ENCODE results near the gene ARHGAP6. TPM values are rescaled to one million over a fixed set of nuclear protein-coding genes. Genes with fewer than 3 reads are reported as not detected.

ARHGAP6 gene
- total RNA-seq, 1 experiment from 2014 or later = 0.10 TPM

DNA sequence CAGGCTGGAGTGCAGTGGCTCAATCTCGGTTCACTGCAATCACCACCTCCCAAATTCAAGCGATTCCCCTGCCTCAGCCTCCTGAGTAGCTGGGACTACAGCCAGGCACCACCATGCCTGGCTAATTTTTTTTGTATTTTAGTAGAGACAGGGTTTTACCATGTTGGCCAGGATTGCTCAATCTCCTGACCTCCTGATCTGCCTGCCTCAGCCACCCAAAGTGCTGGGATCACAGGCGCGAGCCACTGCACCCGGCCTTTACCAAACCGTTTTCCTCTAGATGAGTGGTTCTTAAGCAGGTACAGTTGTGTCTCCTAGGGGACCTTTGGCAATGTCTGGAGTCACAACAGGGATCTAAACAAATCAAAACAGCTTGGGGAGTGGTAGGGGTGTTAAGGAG is 360.9 kb downstream of the ARHGAP6 start:
- ATAC-seq (no peak), DNase-seq (ENCODE audit: low read depth, low spot score) (no peak)
- CTCF ChIA-PET = no interaction called here
- H3K9ac ChIP-seq (ENCODE audit: low read length) = no peak overlapping the region
- intact Hi-C loops (cut with micrococcal nuclease) = no loop called here
- H3K9me2 ChIP-seq (ENCODE audit: insufficient read depth) = no peaks in the 10 kb centered on the region
- H4K20me1 ChIP-seq (ENCODE audit: insufficient read depth) = no peaks in the 10 kb centered on the region
- no peak overlapping the region for H3K27ac ChIP-seq (ENCODE audit: low read depth, low read length)
- H3K79me2 ChIP-seq (ENCODE audit: insufficient read depth, low read length) = no peaks in the 10 kb centered on the region
- POLR2A ChIA-PET = no interaction called here
- RAD21 ChIA-PET (ENCODE audit: low non-redundant PET in 1 of 2, low total read pairs in 2 of 2, uncharacterized antibody in 2 of 2, unreplicated experiment in 2 of 2) = no interaction called here
- no peak overlapping the region for H2AFZ ChIP-seq (ENCODE audit: low read depth, low read length, poor library complexity, severe bottlenecking)
- BruUV-seq (replicated peaks) = no TSS peak
- 0 out of 2 replicates have a peak, but pooled peaks cover 3% of the 10 kb centered on the region for H3K27me3 ChIP-seq (ENCODE audit: insufficient read depth, low read length)
- TF ChIP-seq, protein P1, sequence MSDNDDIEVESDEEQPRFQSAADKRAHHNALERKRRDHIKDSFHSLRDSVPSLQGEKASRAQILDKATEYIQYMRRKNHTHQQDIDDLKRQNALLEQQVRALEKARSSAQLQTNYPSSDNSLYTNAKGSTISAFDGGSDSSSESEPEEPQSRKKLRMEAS (IDR thresholded peaks at IDR 0.05) = no peak
- no peak for TF ChIP-seq EZH2 (IDR thresholded peaks at IDR 0.05)
- TF ChIP-seq, protein P2, sequence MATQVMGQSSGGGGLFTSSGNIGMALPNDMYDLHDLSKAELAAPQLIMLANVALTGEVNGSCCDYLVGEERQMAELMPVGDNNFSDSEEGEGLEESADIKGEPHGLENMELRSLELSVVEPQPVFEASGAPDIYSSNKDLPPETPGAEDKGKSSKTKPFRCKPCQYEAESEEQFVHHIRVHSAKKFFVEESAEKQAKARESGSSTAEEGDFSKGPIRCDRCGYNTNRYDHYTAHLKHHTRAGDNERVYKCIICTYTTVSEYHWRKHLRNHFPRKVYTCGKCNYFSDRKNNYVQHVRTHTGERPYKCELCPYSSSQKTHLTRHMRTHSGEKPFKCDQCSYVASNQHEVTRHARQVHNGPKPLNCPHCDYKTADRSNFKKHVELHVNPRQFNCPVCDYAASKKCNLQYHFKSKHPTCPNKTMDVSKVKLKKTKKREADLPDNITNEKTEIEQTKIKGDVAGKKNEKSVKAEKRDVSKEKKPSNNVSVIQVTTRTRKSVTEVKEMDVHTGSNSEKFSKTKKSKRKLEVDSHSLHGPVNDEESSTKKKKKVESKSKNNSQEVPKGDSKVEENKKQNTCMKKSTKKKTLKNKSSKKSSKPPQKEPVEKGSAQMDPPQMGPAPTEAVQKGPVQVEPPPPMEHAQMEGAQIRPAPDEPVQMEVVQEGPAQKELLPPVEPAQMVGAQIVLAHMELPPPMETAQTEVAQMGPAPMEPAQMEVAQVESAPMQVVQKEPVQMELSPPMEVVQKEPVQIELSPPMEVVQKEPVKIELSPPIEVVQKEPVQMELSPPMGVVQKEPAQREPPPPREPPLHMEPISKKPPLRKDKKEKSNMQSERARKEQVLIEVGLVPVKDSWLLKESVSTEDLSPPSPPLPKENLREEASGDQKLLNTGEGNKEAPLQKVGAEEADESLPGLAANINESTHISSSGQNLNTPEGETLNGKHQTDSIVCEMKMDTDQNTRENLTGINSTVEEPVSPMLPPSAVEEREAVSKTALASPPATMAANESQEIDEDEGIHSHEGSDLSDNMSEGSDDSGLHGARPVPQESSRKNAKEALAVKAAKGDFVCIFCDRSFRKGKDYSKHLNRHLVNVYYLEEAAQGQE (IDR thresholded peaks at IDR 0.05; ENCODE audit: low read depth) = no peak
- no peak for TF ChIP-seq SRF (IDR thresholded peaks at IDR 0.05; ENCODE audit: low read depth)
- TF ChIP-seq ZFX (IDR thresholded peaks at IDR 0.05) = no peak
- TF ChIP-seq JUND (IDR thresholded peaks at IDR 0.05) = no peak
- no peak for TF ChIP-seq POLR2A (IDR thresholded peaks at IDR 0.05; ENCODE audit: borderline replicate concordance, extremely low read depth, insufficient read depth, insufficient read length)
- TF ChIP-seq YY1 (IDR thresholded peaks at IDR 0.05; ENCODE audit: extremely low read depth, insufficient replicate concordance, low read depth, low read length) = no peak
- no peak for TF ChIP-seq ELF1 (IDR thresholded peaks at IDR 0.05; ENCODE audit: borderline replicate concordance, low read depth)
- TF ChIP-seq RAD21 (IDR thresholded peaks at IDR 0.05; ENCODE audit: low read depth) = no peak
- no peak for TF ChIP-seq TCF7L2 (IDR thresholded peaks at IDR 0.05; ENCODE audit: borderline replicate concordance, extremely low read depth, insufficient read depth, insufficient read length)
- TF ChIP-seq CBX3 (IDR thresholded peaks at IDR 0.05; ENCODE audit: low read depth) = no peak
- no peak for TF ChIP-seq EGR1 (IDR thresholded peaks at IDR 0.05; ENCODE audit: low read depth)
- TF ChIP-seq, protein P3, sequence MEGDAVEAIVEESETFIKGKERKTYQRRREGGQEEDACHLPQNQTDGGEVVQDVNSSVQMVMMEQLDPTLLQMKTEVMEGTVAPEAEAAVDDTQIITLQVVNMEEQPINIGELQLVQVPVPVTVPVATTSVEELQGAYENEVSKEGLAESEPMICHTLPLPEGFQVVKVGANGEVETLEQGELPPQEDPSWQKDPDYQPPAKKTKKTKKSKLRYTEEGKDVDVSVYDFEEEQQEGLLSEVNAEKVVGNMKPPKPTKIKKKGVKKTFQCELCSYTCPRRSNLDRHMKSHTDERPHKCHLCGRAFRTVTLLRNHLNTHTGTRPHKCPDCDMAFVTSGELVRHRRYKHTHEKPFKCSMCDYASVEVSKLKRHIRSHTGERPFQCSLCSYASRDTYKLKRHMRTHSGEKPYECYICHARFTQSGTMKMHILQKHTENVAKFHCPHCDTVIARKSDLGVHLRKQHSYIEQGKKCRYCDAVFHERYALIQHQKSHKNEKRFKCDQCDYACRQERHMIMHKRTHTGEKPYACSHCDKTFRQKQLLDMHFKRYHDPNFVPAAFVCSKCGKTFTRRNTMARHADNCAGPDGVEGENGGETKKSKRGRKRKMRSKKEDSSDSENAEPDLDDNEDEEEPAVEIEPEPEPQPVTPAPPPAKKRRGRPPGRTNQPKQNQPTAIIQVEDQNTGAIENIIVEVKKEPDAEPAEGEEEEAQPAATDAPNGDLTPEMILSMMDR (IDR thresholded peaks at IDR 0.05 in 2 of 3, conservative IDR thresholded peaks at IDR 0.05 in 1 of 3; ENCODE audit: borderline replicate concordance in 1 of 3, insufficient read depth in 1 of 3, low read depth in 2 of 3, low read length in 2 of 3) = no peak
- TF ChIP-seq FOSL1 (IDR thresholded peaks at IDR 0.05; ENCODE audit: low read depth) = no peak
- no peak for TF ChIP-seq POLR2AphosphoS5 (IDR thresholded peaks at IDR 0.05; ENCODE audit: low read depth, low read length)
- TF ChIP-seq, protein P4, sequence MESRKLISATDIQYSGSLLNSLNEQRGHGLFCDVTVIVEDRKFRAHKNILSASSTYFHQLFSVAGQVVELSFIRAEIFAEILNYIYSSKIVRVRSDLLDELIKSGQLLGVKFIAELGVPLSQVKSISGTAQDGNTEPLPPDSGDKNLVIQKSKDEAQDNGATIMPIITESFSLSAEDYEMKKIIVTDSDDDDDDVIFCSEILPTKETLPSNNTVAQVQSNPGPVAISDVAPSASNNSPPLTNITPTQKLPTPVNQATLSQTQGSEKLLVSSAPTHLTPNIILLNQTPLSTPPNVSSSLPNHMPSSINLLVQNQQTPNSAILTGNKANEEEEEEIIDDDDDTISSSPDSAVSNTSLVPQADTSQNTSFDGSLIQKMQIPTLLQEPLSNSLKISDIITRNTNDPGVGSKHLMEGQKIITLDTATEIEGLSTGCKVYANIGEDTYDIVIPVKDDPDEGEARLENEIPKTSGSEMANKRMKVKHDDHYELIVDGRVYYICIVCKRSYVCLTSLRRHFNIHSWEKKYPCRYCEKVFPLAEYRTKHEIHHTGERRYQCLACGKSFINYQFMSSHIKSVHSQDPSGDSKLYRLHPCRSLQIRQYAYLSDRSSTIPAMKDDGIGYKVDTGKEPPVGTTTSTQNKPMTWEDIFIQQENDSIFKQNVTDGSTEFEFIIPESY (IDR thresholded peaks at IDR 0.05; ENCODE audit: extremely low read depth, insufficient replicate concordance, low read length) = no peak
- no peak for TF ChIP-seq EZH2phosphoT487 (IDR thresholded peaks at IDR 0.05; ENCODE audit: borderline replicate concordance)
- TF ChIP-seq CEBPB (IDR thresholded peaks at IDR 0.05; ENCODE audit: low read depth) = no peak
- no peaks in the 10 kb centered on the region for H3K36me3 ChIP-seq (ENCODE audit: control insufficient read depth in 1 of 2, insufficient read depth in 2 of 2, low read length in 2 of 2)
- H3K9me3 ChIP-seq (ENCODE audit: control insufficient read depth in 1 of 2, insufficient read depth in 1 of 2, low read depth in 1 of 2, low read length in 2 of 2) = no peaks in the 10 kb centered on the region
- H3K4me3 ChIP-seq (replicated peaks in 1 of 2; ENCODE audit: low read depth in 1 of 2, low read length in 2 of 2) = no peak overlapping the region
- no peaks in the 10 kb centered on the region for H3K4me1 ChIP-seq (ENCODE audit: control insufficient read depth in 1 of 2, insufficient read depth in 2 of 2, low read length in 2 of 2)
- H3K4me2 ChIP-seq (ENCODE audit: low read length) = no peak overlapping the region

Data from HCT116 (cell line).